Endothelial cell (in vitro differentiated cells): ENCODE results near the gene CKAP5. TPM values are rescaled to one million over a fixed set of nuclear protein-coding genes. Genes with fewer than 3 reads are reported as not detected.

Experiments
- DNase-seq: peaks from one replicate; pipeline ENCODE4 v3.0.0; 2021; ENCODE audit warnings: low spot score
- H3K27ac Mint-ChIP-seq: one replicate; pipeline ENCODE4 v1.8.0; 2021; ENCODE audit warnings: mixed read lengths, inconsistent platforms; ENCODE audit not compliant: unreplicated experiment
- H3K27me3 Mint-ChIP-seq: one replicate; pipeline ENCODE4 v1.8.0; 2021; ENCODE audit warnings: mild to moderate bottlenecking, moderate library complexity, mixed read lengths, inconsistent platforms; ENCODE audit not compliant: unreplicated experiment
- H3K36me3 Mint-ChIP-seq: one replicate; pipeline ENCODE4 v1.8.0; 2021; ENCODE audit warnings: mild to moderate bottlenecking, low read depth, mixed read lengths, inconsistent platforms; ENCODE audit not compliant: unreplicated experiment
- H3K4me1 Mint-ChIP-seq: one replicate; pipeline ENCODE4 v1.8.0; 2021; ENCODE audit warnings: mild to moderate bottlenecking, mixed read lengths, inconsistent platforms; ENCODE audit not compliant: unreplicated experiment
- H3K4me3 Mint-ChIP-seq: one replicate; pipeline ENCODE4 v1.8.0; 2021; ENCODE audit warnings: mild to moderate bottlenecking, mixed read lengths, inconsistent platforms; ENCODE audit not compliant: unreplicated experiment
- H3K9me3 Mint-ChIP-seq: one replicate; pipeline ENCODE4 v1.8.0; 2021; ENCODE audit warnings: mixed read lengths, inconsistent platforms; ENCODE audit not compliant: unreplicated experiment
- CTCF ChIP-seq: fragments of 200-600 bp; sonication (generic); IDR thresholded peaks from one replicate; pipeline ENCODE4 v1.5.0; 2021; ENCODE audit warnings: antibody characterized with exemption; ENCODE audit not compliant: unreplicated experiment
- long read RNA-seq: library from polyadenylated mRNA; unstranded; transcript quantifications from one replicate; pipeline ENCODE4 v2.0.0, GENCODE V29; 2020; ENCODE audit not compliant: unreplicated experiment
- total RNA-seq: library from RNA; stranded (reverse); fragmentation: NEBNext Ultra II Directional; extraction: Animal tissue kit (Norgen Biotek cat#: 25700); gene quantifications from one replicate; pipeline ENCODE4 v1.2.1, GENCODE V29; 2021; ENCODE audit not compliant: unreplicated experiment

Gene CKAP5
- 84.4 TPM for total RNA-seq
- long read RNA-seq, partial matches to known transcripts, result 6 of 6 reads
- long read RNA-seq, other reads (novel, unspliced or antisense), result 0 of 6 reads

- Mint-ChIP-seq H3K4me3 (peak within 1 kb of the TSS; percentile 94), H3K27me3 (peaks cover 1% of the 10 kb centered on the region), H3K27ac (peak within 1 kb of the TSS; percentile 80), H3K9me3 (no peaks in the 10 kb centered on the region), H3K36me3 (no peaks in the 10 kb centered on the region), H3K4me1 (peaks cover 6% of the 10 kb centered on the region)
- no peak for TF ChIP-seq CTCF
- DNase-seq, result peak; percentile 84
These were observed at the start of gene CKAP5 for GRCh38 chr11:46845740-46846509. TSS of gene CKAP5 (minus strand) at chr11:46846280. CDS start at chr11:46821231, 25,049 bp downstream.

GRCh38 chr11:46895821-46896220 is 49.7 kb upstream of the CKAP5 start:
- DNase-seq, result no peak
- peaks cover 3% of the 10 kb centered on the region for H3K4me1 Mint-ChIP-seq
- no peak overlapping the region for H3K27ac Mint-ChIP-seq
- no peak for TF ChIP-seq CTCF
- peaks cover 15% of the 10 kb centered on the region for H3K36me3 Mint-ChIP-seq
- no peak overlapping the region for H3K4me3 Mint-ChIP-seq
- no peaks in the 10 kb centered on the region for H3K9me3 Mint-ChIP-seq
- peaks cover 4% of the 10 kb centered on the region for H3K27me3 Mint-ChIP-seq

DNA sequence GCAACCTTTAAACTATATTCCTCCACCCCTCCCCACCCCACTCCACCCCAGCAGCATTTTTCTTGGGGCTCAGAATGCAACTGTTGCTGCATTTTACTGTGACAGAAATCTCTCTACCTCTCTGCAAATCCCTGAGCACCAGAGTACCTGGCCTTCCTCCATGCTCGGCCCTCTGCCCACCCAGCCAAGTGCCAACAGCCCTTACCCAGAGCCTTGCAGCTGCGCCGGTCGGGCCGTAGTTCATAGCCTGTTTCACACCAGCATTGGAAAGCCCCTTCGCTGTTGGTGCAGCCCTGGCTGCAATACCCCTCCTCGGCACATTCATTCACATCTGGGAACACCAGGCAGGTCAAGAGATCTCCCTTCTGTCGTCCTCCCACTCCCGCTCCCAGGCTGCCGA is 48.9 kb upstream of the CKAP5 start:
- Mint-ChIP-seq H3K36me3 (peaks cover 16% of the 10 kb centered on the region), H3K9me3 (no peaks in the 10 kb centered on the region), H3K27me3 (peaks cover 4% of the 10 kb centered on the region), H3K4me3 (no peak overlapping the region), H3K4me1 (peaks cover under 1% of the 10 kb centered on the region), H3K27ac (no peak overlapping the region)
- no peak for TF ChIP-seq CTCF
- DNase-seq, result no peak

GRCh38 chr11:46894506-46894905 is 48.4 kb upstream of the CKAP5 start:
- peaks cover 4% of the 10 kb centered on the region for H3K27me3 Mint-ChIP-seq
- no peaks in the 10 kb centered on the region for H3K4me1 Mint-ChIP-seq
- no peak for TF ChIP-seq CTCF
- no peak overlapping the region for H3K27ac Mint-ChIP-seq
- peaks cover 16% of the 10 kb centered on the region for H3K36me3 Mint-ChIP-seq
- no peaks in the 10 kb centered on the region for H3K9me3 Mint-ChIP-seq
- no peak for DNase-seq
- H3K4me3 Mint-ChIP-seq, result no peak overlapping the region

DNA sequence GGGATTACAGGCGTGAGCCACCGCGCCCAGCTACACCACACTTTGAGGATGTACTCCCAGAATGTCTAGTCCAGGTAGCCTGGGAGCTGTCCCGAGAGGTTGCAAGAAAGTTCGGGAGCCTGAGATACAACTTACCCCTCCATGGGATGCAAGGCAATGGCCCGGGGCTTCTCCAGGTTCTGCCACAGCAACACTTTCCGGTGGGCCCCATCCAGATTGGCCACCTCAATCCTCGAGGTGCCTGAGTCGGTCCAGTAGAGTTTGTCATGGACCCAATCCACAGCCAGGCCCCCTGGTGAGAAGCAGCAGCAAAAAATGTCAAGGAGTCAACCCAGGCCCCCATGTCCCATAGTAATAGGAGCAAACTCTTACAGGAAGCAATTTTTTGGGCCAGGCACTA is 46.8 kb upstream of the CKAP5 start:
- Mint-ChIP-seq H3K27ac (no peak overlapping the region), H3K4me3 (no peak overlapping the region), H3K9me3 (no peaks in the 10 kb centered on the region), H3K4me1 (no peaks in the 10 kb centered on the region), H3K27me3 (peaks cover 1% of the 10 kb centered on the region), H3K36me3 (peaks cover 16% of the 10 kb centered on the region)
- TF ChIP-seq CTCF, result no peak
- no peak for DNase-seq
